Osteoblast (primary cell): ENCODE measurements around the gene EXOSC9. TPM values are rescaled to one million over a fixed set of nuclear protein-coding genes. Genes with fewer than 3 reads are reported as not detected.

Experiments
- DNase-seq: peaks from one replicate; pipeline ENCODE4 v3.0.0; 2011; ENCODE audit warnings: low spot score, mixed read lengths; ENCODE audit not compliant: insufficient read length; ENCODE audit errors: missing footprints
- H2AFZ ChIP-seq: 2 replicates; pipeline ENCODE4 v1.6.0; 2011; ENCODE audit warnings: mild to moderate bottlenecking, low read length
- H3K27ac ChIP-seq: 2 replicates; pipeline ENCODE4 v1.5.1; 2011; ENCODE audit warnings: mild to moderate bottlenecking, low read depth, low read length, moderate library complexity
- H3K27me3 ChIP-seq: 2 replicates; pipeline ENCODE4 v1.6.0; 2012; ENCODE audit warnings: mild to moderate bottlenecking, control low read depth, inconsistent platforms, low read length, moderate library complexity; ENCODE audit not compliant: insufficient read depth
- H3K36me3 ChIP-seq: 2 replicates; pipeline ENCODE4 v1.5.1; 2011; ENCODE audit warnings: mild to moderate bottlenecking, low read length, control low read depth, moderate library complexity; ENCODE audit not compliant: insufficient read depth
- H3K4me1 ChIP-seq: 2 replicates; pipeline ENCODE4 v1.5.1; 2011; ENCODE audit warnings: mild to moderate bottlenecking, low read length, control low read depth, moderate library complexity; ENCODE audit not compliant: insufficient read depth
- H3K4me2 ChIP-seq: 2 replicates; pipeline ENCODE4 v1.6.0; 2011; ENCODE audit warnings: mild to moderate bottlenecking, low read length; ENCODE audit not compliant: insufficient read depth
- H3K4me3 ChIP-seq: fragments of 200-600 bp; sonication (generic); 3 replicates; pipeline ENCODE4 v1.5.1; 2012; ENCODE audit warnings: mild to moderate bottlenecking, low read length, inconsistent platforms; ENCODE audit not compliant: insufficient read depth
- H3K79me2 ChIP-seq: 2 replicates; pipeline ENCODE4 v1.6.0; 2012; ENCODE audit warnings: mild to moderate bottlenecking, low read length, control low read depth, inconsistent platforms; ENCODE audit not compliant: insufficient read depth
- H3K9me3 ChIP-seq: 2 replicates; pipeline ENCODE4 v1.5.1; 2011; ENCODE audit warnings: low read depth, low read length, control low read depth
- H4K20me1 ChIP-seq: 2 replicates; pipeline ENCODE4 v1.6.0; 2012; ENCODE audit warnings: mild to moderate bottlenecking, low read length, control low read depth; ENCODE audit not compliant: insufficient read depth
- total RNA-seq: library from RNA; depleted of rRNA; stranded (reverse); fragments of >200 nt; gene quantifications from 2 replicates; pipeline ENCODE4 v1.2.3, GENCODE V29; 2012
- TF ChIP-seq, protein P1 (sequence below): IDR thresholded peaks from 2 replicates; pipeline ENCODE4 v1.5.1; 2011; ENCODE audit warnings: mild to moderate bottlenecking, low read depth, low read length, moderate library complexity; ENCODE audit errors: extremely low read depth

Gene EXOSC9
- total RNA-seq, 1 donor: 30.8 TPM

GRCh38 chr4:121863799-121864198 lies 62.7 kb downstream of the EXOSC9 start:
- TF ChIP-seq, protein P1, sequence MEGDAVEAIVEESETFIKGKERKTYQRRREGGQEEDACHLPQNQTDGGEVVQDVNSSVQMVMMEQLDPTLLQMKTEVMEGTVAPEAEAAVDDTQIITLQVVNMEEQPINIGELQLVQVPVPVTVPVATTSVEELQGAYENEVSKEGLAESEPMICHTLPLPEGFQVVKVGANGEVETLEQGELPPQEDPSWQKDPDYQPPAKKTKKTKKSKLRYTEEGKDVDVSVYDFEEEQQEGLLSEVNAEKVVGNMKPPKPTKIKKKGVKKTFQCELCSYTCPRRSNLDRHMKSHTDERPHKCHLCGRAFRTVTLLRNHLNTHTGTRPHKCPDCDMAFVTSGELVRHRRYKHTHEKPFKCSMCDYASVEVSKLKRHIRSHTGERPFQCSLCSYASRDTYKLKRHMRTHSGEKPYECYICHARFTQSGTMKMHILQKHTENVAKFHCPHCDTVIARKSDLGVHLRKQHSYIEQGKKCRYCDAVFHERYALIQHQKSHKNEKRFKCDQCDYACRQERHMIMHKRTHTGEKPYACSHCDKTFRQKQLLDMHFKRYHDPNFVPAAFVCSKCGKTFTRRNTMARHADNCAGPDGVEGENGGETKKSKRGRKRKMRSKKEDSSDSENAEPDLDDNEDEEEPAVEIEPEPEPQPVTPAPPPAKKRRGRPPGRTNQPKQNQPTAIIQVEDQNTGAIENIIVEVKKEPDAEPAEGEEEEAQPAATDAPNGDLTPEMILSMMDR: no peak
- H3K36me3 ChIP-seq: peaks cover 41% of the 10 kb centered on the region
- no peaks in the 10 kb centered on the region for H4K20me1 ChIP-seq
- no peak overlapping the region for H3K4me2 ChIP-seq
- DNase-seq: no peak
- H3K4me3 ChIP-seq: no peak overlapping the region
- H2AFZ ChIP-seq: no peak overlapping the region
- H3K9me3 ChIP-seq: no peaks in the 10 kb centered on the region
- no peak overlapping the region for H3K27ac ChIP-seq
- no peaks in the 10 kb centered on the region for H3K27me3 ChIP-seq
- H3K79me2 ChIP-seq: peaks cover 2% of the 10 kb centered on the region
- H3K4me1 ChIP-seq: peaks cover under 1% of the 10 kb centered on the region

Other genes starting within 250 kb of the EXOSC9 start
- gene ANXA5, start 104.3 kb upstream of the EXOSC9 start, total RNA-seq: 1,038 and 1,166 TPM in 2 replicates
- gene SMIM43, start 36.2 kb upstream of the EXOSC9 start, total RNA-seq: 0.72 and 1.8 TPM in 2 replicates
- gene CCNA2, start 22.6 kb downstream of the EXOSC9 start, total RNA-seq: 8.0 and 8.7 TPM in 2 replicates
- 18.0 and 20.6 TPM in 2 replicates for gene BBS7, start 69.2 kb downstream of the EXOSC9 start, total RNA-seq
- gene TRPC3, start 150.7 kb downstream of the EXOSC9 start, total RNA-seq: under 0.01 and 0.29 TPM in 2 replicates